T-helper 22 cell (primary cell): Measurements from ENCODE around the gene NAV2.
A peak's percentile ranks its signal among the peaks of the same experiment; 100 is the strongest.

ENCODE experiments used
- DNase-seq: peaks from one replicate; pipeline ENCODE4 v3.0.0-alpha.2; 2020; ENCODE audit warnings: low read depth

NAV2 gene

DNA sequence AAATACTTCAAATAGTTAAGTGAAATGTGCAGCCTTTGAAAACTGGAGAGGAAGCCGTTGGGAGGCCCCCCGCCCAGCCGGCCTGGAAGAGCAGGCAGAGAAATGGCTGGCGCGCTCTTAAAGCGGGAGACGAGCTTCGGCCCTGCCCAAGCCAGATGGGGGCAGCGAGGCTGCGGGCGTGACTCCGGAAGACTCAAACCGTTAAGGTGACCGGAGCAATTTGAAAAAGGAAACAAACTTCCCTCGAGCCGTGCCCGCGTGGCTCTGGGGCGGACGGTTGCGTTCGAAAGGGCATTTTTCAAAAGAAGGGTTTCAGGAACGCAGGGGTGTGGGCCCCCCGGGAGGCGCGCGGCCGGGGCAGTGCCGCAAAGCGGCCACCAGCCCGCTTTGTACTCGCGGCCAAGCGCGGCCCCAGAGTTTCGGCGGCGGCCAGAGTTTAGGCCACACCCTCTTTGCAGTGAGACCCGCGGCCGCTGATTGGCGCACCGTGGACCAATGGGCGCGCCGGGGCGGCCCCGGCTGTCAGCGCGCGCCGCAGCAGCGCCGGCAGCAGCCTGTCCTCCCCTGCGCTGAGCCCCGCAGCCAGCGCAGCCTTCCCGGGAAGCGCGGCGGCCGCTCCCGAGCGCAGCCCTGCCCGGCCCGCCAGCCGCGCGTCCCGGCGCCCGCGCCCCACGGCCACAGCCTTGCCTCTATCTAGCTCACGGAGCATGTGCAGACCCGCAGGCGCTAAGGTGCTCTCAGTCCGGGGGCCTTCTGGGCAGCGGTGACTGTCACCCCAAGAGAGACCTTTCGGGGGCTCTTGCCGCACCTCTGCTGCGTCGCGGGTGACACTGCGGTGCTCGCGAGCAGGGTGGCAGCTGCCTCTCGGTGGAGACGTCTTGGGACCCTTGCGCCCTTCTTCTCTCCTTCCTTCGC, at the start of gene NAV2:
Gene NAV2, plus strand, starts transcription at position 557 of the 915 bp plus-strand sequence. CDS start 859 bp downstream, outside the sequence.
- peak; percentile 64 for DNase-seq

DNA sequence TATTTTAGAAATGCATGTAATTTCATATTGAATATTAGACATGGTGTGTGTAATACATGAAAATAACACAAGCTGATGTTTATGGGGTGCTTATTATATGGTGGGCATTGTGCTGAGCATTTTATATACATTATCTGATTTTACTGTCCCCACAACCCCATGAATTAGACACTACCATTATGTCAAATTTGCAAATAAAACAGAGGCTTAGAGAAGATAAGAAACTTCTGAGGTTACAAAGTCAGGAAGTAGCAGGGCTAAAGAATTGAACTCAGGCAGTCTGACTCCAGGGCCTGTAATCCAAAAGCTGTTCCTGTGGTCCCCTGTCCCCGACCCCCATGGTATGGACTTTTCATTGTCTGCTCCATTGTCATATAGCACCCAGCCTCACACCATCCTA, 49.4 kb upstream of the NAV2 start:
- DNase-seq, result no peak

DNA sequence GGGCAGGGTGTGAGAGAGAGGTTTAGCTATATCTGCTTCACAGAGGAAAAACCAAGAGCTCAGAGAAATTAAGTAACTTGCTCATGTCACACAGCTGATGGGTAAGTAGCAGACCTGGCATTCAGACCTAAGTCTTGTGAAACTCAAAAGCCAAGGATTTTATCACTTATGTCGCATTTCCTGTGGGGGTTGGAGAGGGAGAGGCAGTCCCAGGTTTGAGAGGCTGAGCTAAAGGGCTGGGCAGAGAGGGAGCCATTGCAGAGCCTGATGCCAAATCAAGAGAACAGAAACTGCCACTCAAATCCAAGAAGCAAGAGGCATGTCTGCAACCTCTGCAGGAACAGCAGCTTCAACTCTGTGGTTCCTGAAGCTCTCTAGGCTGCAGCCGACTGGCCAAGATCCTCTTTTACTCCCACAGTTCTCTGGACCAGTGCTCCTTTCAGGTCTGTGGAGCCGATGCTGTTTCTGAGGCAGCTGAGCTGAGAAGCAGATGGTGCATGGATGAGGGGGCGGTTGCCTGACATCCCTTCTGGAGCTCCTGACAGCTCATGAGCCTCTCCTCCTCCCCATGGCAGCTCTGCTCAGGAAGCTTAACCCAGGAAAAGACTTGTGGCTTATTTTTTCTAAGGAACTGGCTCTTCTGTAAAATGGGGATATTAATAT, 47.6 kb upstream of the NAV2 start:
- DNase-seq, result no peak

DNA sequence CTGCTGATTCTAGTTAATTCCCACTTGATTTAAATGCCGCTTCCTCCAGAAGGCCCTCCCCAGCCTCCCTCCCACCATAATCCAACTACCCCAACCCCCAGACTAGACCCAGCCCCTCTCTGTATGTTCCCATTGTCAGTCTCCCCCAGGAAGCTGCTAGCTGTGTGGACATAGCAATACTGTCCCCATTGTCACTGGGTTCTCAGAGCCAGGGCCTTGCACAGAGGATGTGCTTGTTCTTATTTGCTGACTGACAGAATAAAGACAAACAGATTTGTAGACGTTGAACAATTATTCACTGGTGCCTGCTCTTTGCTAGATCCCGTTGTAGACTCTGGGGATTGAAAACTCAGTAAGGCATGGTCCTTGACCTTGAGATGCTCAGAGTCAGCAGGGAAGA, 45.7 kb upstream of the NAV2 start:
- DNase-seq, result no peak

GRCh38 chr11:19669511-19669910, 43.1 kb upstream of the NAV2 start:
- DNase-seq, result no peak

DNA sequence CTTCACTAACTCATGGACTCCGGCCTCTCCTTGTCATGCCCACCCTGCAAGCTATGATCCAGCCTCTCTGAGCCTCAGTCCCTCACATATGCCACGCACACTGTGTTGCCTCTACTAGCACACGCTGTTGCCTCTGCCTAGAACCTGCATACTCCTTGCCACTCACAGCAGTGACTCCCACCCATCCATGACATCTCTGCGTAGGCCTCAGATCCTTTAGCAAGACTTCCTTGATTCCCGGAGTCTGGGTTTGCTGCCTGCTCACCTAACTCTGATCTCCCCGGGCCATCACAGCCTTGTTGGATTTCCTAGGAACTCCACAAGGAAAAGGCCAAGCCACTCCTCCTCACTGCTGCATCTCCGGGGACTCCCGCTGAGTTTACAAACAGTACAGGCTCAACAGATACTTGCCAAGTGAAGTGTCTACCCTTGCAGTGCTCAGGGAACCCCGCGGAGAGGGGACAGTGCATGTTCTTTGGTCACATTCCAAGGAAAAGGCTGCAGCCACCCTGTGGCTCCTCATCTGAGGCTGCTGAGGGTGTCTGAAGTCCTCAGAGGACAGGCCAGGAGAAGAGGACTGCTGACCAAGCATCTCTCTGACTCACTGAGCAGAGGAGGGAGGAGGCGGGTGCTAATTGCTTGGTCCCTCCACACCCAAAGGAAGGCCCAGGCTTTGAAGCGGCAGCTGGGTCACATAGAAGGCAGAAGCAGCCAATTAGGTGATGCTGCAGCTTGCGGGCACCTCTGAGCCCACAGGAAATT, 42.4 kb upstream of the NAV2 start:
- no peak for DNase-seq

DNA sequence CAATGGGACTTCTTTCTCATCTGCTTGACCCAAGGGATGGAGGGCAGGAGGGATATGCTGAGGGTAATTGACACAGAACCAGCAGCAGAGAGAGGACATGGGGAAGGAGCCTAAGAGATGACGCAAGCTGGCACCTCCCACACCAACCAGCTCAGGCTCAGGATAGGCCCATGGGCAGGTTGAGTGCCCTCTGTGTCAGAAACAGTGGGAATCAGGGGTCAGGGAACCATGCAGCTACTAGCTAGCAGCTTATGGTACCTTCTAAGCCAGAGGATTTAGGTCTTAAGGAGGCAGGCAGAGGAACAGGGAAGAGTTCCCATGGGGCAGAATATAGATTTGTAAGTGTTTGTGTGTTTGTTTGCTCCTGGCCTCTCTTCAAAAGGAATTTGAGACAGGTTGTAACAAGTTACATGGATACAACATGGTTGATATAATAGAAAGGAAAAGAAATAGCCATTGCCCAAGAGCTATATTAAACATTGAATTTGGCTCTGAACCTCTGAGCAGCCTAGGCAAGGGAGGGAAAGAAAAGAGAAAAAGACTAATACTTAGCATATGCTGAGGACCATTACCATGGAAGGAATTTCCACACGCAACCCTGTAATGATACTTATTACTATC, 39.9 kb upstream of the NAV2 start:
- DNase-seq, result no peak

DNA sequence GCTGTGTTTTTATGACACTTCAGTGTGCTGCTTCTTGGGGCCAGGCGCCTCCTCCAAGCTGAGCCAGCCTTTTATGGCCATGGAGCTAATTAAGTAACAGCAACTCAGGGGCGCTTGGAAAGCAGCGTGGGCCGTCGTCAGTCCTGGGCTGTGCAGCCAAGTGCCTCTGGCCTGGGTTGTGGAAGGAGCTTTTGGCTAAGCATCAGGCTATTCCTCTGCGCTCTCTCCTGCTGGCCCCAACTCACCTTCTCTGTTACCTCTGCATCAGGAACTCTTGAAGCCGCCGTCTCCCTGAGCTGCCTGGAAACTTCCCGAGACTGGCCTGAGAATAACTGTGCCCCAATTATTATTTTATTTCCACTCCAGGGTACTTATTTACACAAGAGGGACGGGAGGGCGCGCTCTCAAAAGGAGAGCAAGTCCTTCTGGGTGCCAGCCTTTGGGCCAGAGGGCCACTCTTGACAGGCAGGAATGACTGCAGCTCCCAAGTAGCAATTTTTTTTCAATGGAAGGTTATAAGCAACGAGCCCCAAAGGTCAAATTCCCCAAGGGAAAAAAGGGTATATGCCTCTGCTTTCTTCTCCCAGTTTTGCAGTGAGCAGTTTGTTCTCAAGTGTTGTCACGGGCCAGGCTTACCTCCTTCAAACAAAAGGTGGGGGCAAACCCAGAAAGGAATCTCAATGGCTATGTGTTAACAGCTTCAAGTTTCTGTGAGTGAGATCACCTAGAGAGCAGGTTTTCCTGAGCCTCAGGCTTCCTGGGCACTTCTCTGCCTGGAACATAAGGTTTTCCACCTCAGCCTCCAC, 38.5 kb upstream of the NAV2 start:
- DNase-seq, result no peak

- DNase-seq, result no peak
These were observed 37.8 kb upstream of the NAV2 start for GRCh38 chr11:19674836-19675235.

- DNase-seq, result no peak
These were observed 37.2 kb upstream of the NAV2 start for GRCh38 chr11:19675397-19675796.

GRCh38 chr11:19676475-19677380, 35.9 kb upstream of the NAV2 start:
- no peak for DNase-seq

- DNase-seq, result no peak
These were observed 35.1 kb upstream of the NAV2 start for GRCh38 chr11:19677381-19678080.

- no peak for DNase-seq
These were observed 32.4 kb upstream of the NAV2 start for GRCh38 chr11:19679952-19680828.

DNA sequence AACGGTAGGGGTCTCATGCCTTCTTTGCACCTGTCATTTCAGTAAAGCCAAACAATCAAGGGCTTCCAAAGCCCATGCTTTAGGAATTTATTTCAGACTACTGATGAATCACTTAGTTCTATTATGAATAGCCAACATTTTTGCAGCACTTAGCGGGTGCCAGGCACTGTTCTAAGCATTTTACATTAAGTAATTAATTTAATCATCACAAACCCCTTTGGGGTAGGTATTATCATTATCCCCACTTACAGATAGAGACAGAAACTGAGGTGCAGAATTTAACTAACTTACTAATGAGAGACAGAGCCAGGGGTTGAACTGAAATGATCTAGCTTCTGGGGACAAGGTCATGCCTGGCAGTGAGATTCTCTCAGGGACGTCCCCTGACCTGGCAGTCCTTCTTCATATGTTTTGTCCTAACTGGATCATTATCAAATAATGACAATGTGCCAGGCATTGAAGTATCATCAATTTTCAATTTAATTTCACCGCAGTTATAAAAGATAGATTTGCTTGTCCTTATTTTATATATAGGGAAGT, 31.7 kb upstream of the NAV2 start:
- no peak for DNase-seq

DNA sequence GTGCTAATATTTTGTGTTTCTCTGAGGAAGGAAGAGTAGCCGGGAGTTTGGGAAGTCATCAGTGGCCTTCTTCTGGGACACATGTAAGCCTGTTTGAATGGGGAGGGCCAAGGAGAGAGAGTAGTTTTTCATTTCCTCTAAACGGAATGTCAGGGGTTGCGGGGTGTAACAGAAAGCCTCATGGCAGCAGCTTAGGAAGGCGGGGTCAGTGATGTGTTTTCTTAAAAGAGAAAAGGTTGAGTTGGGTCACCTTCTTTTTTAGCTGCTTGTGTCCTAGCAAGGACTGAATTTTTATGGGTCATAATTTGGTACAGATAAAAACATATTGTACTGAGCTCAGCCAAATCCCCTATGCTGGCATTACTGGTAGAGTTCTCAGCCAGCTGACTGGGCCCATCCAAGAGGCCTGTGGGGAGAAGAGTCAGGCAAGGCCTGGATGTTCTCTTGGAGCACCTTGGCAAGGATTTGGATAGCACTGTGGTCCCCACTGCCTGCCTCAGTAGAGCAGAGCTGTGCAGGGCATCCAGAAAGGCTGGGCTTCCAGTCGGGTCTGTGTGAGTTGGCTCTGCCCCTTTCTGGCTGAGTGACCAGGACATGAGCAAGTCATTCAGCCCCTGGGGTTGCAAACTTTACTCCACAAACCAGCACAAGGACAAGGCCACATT, 29.4 kb upstream of the NAV2 start:
- no peak for DNase-seq

DNA sequence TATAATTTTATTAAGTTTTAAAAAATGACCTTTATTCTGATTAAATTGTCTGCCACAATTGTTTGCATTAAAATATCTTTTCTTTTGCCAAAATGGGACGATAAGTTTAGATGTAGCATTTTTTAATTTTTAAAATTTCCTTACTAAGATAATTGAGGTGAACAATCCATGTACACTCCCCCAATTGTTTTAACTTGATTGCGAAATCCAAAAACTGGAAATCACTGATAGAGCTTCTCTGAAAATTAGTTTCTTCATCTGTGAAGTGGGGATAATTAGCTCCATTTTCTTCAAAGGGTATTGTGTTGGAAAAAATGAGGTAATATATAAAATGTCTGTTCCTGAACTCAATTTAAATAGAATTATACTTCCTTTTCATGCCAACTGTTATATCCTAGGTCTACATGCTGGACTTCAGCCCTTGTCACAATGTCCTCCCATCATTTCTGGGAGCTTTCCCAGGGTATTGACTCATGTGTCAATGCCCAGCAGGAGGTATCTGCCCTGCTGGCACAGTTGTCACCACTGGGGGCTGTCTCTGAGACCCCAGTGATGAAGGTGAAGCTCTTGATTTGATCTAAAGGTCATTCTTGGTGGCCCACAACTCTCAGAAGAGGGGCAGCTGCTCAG, 28.7 kb upstream of the NAV2 start:
- DNase-seq, result no peak

DNA sequence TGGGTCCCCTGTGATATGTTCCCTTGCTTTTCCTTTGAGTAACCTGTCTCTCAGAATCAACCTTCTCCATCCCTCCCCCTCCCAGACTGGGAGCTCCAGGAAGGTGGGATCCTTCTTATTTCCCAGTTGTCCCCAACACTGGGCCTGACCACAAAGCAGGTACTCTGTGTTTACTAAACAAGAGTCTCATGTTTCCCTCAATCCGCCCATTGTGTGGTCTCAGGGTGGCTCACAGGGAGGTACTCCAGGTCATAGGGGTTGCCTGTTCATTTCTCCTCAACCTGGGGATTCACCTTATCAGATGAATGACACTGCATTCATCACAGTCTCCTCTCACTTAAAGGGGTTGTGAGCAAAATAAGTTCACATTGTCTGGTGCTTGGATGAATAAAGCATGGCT, 26.4 kb upstream of the NAV2 start:
- DNase-seq, result no peak
